Stimulated activated CD4-positive, alpha-beta T cell treated with anti-CD3 and anti-CD28 coated beads, Interleukin-15, amount 100 ng/mL, for 48 hours (primary cell): ENCODE data around the gene MBD5.

Experiments
- DNase-seq, 2 donors: peaks; one replicate each; pipeline ENCODE4 v3.0.0-alpha.2; 2020; ENCODE audit warnings: low read depth in 2 of 2

Gene MBD5

GRCh38 chr2:148548716-148549400, 528.0 kb downstream of the MBD5 start:
- DNase-seq, result no peak

GRCh38 chr2:148552675-148553331, 531.9 kb downstream of the MBD5 start:
- no peak for DNase-seq

DNA sequence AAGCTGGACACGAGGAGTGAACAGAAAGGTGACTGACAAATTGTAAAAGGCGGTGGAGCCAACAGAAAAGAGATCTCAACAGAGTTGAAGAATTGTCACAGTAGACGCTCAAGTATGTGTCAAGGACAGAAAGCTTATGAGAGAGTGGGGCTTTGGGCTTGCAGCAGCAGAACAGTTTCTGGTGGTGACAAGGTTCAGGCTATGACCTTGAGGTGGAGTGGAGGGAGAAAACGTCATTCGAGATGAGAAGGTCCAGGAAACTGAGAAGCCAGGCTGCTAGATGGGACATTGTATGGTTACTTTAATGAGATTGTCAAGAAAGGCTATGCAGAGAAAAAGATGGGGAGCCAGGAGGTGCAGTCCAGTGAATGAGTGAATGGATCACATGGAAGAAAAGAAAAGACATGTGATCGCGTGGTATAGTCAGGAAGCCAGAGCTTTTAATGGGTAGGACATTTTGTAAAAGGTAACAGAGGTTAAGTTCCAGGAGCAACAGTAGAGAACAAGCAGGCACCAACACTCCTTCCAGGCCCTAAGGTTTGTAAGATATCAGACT, 532.5 kb downstream of the MBD5 start:
- DNase-seq, result no peak

- DNase-seq, result no peak
These were observed 533.8 kb downstream of the MBD5 start for GRCh38 chr2:148554459-148555247.

- DNase-seq, result no peak
These were observed 534.9 kb downstream of the MBD5 start for GRCh38 chr2:148555622-148556294.

GRCh38 chr2:148557844-148558436, 537.0 kb downstream of the MBD5 start:
- no peak for DNase-seq

DNA sequence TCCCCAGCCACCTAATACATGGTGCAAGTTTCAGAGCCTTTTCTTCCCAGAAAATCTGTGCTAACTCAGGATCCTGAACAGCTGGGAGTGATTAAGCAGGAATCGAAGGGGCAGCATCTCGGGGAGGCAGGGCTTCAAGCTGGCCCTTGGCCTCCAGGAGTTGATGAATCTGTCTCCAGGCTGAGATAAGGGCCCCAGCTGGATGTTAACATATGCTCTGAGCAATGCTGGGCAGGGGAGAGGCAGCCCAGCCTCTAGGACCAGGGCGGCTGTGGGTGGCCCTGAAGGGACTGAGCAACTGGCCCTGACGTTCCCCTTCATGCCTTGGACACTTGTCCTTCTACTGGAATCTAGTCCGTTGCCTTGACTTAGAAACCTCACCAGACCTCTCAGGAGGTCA, 539.6 kb downstream of the MBD5 start:
- no peak for DNase-seq

DNA sequence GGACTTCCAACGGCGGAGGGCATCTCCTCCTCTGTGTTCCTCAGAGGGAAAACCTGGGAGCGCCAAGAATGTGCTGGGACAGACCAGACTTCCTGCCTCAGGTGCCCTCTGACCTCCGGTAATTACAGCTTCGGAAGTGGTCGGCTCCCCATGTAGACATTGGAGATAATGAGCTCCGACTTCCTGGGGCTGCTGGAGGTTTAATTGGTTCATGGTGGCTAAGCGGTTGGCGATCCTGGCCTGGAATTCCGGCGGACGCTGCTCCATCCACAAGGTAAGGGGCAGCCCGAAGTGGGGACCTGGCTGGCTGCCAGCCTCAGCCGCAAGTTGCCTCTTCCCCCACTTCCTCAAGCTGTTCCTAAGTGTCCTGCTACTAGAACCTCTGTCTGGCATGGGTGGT, 540.5 kb downstream of the MBD5 start:
- DNase-seq, result no peak

DNA sequence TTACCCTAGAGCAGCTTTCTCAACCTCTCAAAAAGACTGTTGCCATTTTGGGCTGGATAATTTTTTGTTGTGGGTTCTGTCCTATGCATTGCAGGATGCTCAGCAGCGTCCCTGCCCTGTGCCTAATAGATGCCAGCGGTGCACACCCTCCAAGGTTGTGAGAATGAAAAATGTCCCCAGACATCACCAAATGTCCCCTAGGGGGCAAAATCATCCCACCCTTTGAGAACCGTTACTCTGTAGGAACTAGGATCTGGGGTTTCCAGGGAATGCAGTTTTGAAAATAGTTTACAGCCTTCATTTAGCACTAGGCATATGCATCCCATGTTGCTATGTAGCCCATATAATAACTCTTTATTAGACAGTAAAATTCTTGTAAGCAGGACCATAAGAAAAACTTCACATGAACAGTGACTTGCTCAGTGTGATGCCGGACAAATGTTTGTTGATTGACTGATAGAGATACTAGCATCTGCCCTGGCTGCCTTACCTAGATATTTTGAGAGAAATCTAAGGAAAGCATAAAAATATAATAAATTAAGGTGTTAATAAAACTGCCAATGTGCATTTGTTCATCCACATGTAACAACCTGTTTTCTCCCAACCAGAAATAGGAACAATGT, 544.5 kb downstream of the MBD5 start:
- DNase-seq, result no peak
